Hepatic stellate cell (primary cell): ENCODE measurements around the gene SUSD1.
"Not testable (repeated sequence)": the region's sequence is repeated elsewhere in the genome, so short reads cannot be mapped to it uniquely, and the experiment has no call there.

Source experiments
- DNase-seq: peaks from one replicate; pipeline ENCODE4 v3.0.0; 2011; ENCODE audit warnings: low spot score

SUSD1 gene

GRCh38 chr9:112173489-112174221, 1.4 kb downstream of the SUSD1 start:
- DNase-seq = no peak

DNA sequence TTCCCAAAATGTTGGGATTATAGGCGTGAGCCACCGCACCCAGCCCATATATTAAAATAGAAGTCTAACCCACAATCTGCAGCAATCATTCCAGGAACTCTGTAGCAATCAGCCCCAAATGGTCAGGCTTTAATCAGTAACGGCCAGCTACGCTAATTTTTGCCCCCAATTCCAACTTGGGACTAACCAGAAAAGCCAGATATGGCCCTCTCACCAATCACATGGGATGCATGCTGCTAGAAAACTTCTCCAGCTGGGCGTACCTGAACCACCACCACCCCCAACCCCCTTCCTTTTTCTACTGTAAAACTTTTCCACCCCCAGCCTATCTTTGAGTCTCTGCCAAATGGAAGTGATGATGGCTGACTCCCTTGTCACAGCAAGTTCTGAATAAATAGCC, 4.1 kb downstream of the SUSD1 start:
- no peak for DNase-seq

- DNase-seq = no peak
Observed at GRCh38 chr9:112170235-112170634, 4.9 kb downstream of the SUSD1 start.

GRCh38 chr9:112169368-112169767, 5.7 kb downstream of the SUSD1 start:
- DNase-seq = no peak

GRCh38 chr9:112168197-112168596, 6.9 kb downstream of the SUSD1 start:
- DNase-seq = no peak

GRCh38 chr9:112166176-112167140, 8.6 kb downstream of the SUSD1 start:
- no peak for DNase-seq

- no peak for DNase-seq
Observed at GRCh38 chr9:112162621-112163413, 12.3 kb downstream of the SUSD1 start.

DNA sequence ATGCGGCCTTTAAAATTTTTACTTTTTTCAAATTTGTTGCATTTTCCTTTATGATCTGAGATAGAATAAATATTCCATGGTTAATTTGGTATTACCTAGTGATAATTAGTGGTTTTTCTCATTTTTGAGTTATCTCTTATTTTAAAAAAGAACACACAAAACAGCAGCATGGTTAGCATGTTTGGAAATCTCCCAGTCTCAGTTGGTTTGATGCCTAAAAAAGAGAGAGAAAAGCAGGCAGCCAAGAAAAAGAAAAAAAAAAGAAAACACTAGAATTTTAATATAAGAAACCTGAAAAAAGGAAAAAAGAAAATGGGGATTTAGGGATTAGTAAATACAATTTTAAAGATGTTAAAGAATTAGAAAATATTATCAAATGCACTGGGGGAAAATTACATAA, 15.3 kb downstream of the SUSD1 start:
- no peak for DNase-seq

DNA sequence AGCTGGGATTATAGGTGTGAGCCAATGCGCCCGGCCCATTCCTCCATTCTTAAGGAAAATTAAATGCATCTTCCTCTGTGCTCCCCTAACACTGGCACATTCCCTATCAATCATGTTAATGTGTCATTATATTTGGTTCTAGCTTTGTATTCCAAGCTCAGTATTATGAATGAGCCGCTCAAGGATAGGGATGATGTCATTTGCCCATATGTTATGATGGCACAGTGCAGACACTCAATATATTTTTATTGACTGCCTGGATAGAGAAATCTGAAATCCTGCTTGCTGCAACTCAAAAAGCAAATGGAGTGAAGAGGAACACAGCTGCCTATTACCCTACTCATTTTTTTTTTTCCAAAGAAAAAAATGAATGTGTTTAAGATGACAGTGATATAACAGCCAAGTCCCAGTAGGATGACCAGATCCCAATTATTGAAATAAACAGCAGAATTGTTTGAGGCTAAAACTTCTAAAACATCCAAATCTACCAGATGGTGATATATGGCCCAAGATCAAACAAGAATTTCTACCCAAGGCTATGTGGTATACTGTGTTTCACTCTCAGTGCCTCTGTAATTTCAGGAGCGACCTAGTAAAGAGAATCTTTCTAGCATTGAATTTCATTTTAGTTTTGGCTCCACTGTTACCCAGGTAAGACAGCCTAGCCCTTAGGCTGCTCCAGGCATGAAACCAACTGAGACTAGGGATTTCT, 16.3 kb downstream of the SUSD1 start:
- DNase-seq = no peak

GRCh38 chr9:112157961-112158360, 17.1 kb downstream of the SUSD1 start:
- DNase-seq = no peak

DNA sequence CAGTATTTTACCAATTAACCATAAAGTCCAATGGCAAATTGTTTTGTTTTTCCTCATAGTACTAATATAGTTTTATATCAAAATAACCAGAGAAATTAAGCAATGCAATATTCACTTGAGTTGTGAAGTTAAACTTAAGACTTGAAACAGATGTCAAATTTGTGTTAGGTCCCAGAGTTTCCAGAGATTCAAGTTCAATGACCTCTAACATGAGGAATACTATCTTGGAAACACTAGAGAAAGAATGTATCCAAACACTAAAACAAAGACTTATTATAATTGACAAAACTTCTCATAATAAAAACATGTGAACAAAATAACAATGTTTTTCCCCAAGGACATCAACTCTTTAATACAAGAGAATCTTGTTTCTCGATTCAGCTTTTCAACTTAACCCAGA, 18.0 kb downstream of the SUSD1 start:
- no peak for DNase-seq

GRCh38 chr9:112149211-112149610, 25.9 kb downstream of the SUSD1 start:
- DNase-seq = no peak

- DNase-seq = no peak
Observed at GRCh38 chr9:112145886-112146285, 29.2 kb downstream of the SUSD1 start.

GRCh38 chr9:112144807-112145206, 30.3 kb downstream of the SUSD1 start:
- DNase-seq = no peak

DNA sequence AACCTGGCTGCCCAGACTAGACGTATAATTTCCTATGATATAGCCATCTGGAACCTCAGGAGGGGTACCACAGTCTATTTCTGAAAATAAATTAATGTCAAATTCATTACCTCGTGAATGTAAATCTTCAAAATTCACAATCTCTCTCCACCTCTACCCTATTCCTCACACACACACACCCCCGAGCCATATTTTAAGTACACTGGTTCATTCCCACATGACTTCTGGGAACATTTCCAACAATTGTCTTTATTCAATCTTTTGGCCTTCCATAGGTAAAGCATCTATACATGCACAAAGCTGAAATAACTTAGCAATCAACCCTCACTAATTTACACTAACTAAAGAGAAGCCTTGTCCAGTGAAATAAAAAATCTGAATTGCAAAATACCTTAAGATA, 32.7 kb downstream of the SUSD1 start:
- DNase-seq = no peak

DNA sequence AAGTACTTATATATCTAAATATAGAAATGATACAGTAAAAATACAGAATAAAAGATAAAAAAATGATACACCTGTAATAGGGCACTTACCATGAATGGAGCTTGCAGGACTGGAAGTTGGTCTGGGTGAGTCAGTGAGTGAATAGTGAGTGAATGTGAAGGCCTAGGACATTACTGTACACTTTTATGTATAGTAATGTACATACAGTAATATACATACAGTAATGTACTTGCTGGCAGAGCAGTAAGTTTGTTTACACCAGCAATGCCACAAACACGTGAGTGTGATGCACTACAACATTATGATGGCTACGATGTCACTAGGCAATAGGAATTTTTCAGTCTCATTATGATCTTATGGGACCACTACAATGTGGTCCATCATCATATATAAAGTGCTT, 34.2 kb downstream of the SUSD1 start:
- DNase-seq = no peak

- no peak for DNase-seq
Observed at GRCh38 chr9:112137066-112137465, 38.0 kb downstream of the SUSD1 start.

DNA sequence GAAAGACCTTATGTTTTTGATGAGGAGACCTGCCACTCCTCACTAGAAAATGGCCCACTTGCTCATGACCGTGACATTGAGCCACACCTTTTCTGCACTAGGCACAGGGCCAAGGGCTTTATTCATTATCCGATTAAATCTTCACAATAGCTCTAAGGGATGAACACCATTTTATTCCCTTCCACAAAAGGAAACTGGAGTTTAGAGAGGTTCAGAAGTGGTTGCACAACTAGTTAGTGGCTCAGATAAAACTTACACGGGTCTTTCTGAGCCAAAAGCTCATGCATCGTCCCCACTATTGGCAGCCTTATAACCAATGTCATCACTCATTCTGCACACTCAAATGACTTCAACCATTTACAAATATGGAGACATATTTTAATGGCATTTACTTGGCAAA, 39.4 kb downstream of the SUSD1 start:
- DNase-seq = no peak

GRCh38 chr9:112133806-112134205, 41.3 kb downstream of the SUSD1 start:
- not testable (repeated sequence) for DNase-seq

- DNase-seq = no peak
Observed at GRCh38 chr9:112132356-112132755, 42.7 kb downstream of the SUSD1 start.

DNA sequence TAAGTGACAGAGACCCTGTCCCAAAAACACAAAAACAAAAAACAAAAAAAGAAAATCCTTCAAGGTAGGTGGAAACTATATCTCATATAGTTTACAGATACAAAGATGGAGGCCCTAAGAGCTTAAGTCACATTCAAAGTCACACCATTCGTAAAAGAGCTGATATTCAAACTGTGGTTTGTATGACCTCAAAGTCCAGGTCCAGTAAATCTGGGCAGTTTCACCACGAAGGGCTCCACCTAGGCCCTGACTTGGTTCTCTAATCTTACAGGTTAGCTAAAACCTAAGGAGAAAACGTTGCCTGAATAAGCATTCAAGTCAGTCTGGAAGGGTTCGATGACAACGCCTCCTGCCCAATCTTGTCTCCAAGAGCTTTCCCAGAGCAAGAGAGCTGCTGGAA, 44.1 kb downstream of the SUSD1 start:
- DNase-seq = no peak

DNA sequence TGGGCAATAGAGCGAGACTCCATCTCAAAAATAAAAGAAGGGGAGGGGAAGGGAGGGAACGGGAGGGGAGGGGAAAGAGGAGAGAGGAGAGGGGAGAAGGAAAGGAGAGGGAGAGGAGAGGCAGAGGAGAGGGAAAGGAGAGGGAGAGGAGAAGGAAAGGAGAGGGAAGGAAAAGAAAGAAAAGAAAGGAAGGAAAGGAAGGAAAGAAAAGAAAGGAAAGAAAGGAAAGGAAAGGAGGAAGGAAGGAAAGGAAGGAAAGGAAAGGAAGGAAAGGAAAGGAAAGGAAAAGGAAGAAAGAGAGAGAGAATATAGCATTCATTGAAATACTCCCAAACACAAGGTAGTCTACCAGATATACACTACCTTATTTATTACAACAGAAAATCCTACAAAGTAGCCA, 44.8 kb downstream of the SUSD1 start:
- no peak for DNase-seq
